D721Med (cell line): Measurements from ENCODE around the gene DPF1.

Experiments used
- DNase-seq: peaks from one replicate; pipeline ENCODE4 v3.0.0; 2011; ENCODE audit warnings: low spot score; ENCODE audit not compliant: insufficient read length
- FAIRE-seq: peaks from 2 replicates; lab custom pipeline; 2011; peaks lifted over from hg19 to GRCh38; lab: Jason Lieb, UNC
- TF ChIP-seq, protein P1 (sequence below): IDR thresholded peaks from 2 replicates; pipeline ENCODE4 v1.5.1; 2012; ENCODE audit warnings: mild to moderate bottlenecking, control low read depth; ENCODE audit not compliant: insufficient read depth; ENCODE audit errors: missing control alignments

Gene DPF1

DNA sequence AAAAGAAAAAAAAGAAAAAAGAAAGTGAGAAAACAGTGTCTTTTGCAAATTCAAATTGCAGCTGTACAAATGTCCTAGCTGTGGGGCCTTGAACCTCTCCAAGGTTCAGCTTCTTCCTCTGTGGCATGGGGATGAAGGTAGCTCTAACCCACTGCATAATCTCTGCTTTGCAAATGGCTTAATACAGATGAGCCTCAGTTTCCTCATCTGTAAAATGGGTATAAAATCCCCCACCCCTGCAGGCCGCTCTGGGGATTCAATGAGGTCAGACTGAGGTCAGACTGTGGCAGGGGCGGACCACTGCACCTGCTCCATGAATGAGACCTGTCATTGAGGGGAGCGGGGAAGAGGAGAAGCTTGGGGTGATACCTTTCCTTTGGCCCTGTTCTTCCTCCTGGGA, 5.8 kb downstream of the DPF1 start:
- no peak for DNase-seq
- no peak for FAIRE-seq
- TF ChIP-seq, protein P1, sequence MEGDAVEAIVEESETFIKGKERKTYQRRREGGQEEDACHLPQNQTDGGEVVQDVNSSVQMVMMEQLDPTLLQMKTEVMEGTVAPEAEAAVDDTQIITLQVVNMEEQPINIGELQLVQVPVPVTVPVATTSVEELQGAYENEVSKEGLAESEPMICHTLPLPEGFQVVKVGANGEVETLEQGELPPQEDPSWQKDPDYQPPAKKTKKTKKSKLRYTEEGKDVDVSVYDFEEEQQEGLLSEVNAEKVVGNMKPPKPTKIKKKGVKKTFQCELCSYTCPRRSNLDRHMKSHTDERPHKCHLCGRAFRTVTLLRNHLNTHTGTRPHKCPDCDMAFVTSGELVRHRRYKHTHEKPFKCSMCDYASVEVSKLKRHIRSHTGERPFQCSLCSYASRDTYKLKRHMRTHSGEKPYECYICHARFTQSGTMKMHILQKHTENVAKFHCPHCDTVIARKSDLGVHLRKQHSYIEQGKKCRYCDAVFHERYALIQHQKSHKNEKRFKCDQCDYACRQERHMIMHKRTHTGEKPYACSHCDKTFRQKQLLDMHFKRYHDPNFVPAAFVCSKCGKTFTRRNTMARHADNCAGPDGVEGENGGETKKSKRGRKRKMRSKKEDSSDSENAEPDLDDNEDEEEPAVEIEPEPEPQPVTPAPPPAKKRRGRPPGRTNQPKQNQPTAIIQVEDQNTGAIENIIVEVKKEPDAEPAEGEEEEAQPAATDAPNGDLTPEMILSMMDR: no peak

DNA sequence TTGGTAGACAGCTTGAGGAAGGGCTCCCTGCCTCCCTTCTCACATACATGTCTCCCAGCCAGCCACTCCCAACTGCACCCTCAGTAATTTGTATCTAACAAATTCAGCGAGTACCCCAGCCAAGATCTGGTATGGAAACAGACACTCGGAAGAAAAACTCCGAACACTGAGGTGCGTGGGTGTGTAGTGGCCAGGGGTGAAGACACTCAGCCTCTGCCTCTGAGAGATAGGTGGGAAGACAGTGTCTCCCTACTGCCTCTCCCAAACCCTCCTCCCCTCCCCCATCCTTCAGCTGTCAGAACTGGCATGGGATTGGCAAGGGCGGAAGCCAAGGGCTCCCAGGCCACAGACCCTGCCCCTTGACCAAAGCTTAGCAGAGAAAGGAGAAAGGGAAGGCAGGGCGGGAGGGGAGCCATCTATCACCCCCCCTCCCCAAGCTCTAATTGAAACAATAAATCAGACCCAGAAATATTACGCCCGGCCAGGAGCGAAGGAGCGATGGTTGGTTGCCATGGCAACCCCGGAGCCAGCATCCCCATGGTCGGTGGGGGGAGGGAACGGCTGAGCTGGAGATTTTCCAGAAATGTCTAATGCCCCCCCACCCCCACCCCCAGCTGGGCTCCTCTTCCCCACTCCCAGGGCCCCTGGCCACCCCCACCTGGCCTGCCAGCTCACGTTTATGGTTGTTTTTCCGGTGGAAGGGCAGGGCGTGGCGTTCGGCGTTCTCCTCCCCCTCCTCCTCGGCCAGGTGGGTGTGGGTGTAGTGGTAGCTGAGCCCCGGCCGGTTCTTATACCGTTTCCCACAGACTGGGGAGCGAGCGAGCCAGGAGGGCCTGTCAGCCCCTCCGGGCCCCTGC, 7.0 kb downstream of the DPF1 start:
- no peak for DNase-seq
- FAIRE-seq: no peak
- TF ChIP-seq, protein P1: no peak

DNA sequence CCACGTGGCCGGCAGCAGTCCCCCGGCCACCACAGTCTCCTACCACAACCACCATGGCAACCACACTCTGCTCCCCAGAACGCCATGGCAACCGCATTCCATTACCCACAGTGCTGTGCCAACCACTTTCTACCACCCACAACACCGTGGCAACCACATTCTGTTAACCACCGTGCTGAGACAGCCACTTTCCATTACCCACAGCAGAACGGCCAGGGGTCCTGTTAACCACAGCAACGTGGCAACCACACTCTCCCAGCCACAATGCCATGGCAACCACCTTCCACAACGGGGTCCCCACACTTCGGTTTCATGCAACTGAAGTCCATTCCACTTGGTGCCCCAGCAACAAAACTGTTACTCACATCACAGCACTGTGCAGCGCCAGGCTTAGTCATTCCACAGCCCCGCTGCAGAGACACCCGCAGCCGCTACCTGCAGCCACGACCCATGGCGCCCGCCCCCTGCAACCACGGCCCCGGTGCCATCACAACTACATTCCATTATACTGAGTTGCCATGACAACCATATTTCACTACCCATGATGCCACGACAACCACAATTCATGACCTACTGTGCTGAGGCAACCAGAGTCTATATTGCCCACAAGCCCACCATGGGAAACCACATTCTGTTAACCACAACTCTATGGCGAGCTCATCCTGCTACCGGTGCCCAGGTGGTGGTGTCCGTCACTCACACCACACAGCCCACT, 10.0 kb downstream of the DPF1 start:
- DNase-seq (no peak), FAIRE-seq (no peak)
- TF ChIP-seq, protein P1: no peak

DNA sequence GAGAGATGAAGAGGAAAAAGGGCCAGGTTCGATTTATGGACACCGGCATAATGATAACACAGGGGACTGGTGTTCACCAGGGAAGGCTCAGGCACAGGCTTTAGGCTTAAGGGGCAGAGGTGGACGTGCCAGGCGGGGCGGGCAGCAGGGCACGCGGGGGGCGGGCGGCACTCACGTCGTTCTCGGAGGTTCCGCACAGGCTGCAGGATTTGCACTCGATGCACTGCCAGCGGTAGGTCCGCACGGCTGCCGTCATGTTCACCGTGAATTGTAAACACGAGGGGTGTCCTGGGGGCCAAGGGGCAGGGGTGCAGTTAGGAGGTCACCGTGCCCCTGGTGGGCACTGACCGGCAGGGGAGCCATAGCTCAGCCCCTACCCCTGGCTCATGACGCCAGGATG, 10.6 kb downstream of the DPF1 start:
- no peak for FAIRE-seq
- DNase-seq: no peak
- TF ChIP-seq, protein P1: no peak

DNA sequence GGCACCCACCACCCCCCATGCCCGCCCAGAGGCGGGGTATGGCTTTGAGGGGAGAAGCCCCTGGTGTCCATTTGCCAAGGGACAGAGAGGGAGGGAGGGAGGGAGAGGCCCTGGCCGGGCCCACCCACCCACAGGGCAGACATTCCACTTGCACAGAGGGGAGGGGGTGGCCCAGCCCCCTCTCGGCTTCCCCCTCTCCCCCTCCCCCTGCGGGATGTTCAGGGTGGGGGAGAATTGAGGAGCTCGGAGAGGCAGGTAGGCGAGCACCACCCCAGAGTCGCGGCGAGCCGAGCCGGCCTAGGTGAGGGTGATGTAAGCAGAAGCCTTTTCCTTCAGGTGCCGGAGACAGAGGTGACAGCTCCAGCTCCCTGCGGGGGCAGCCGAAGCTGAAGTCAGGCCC, 12.3 kb downstream of the DPF1 start:
- TF ChIP-seq, protein P1: no peak
- no peak for FAIRE-seq
- DNase-seq: no peak

DNA sequence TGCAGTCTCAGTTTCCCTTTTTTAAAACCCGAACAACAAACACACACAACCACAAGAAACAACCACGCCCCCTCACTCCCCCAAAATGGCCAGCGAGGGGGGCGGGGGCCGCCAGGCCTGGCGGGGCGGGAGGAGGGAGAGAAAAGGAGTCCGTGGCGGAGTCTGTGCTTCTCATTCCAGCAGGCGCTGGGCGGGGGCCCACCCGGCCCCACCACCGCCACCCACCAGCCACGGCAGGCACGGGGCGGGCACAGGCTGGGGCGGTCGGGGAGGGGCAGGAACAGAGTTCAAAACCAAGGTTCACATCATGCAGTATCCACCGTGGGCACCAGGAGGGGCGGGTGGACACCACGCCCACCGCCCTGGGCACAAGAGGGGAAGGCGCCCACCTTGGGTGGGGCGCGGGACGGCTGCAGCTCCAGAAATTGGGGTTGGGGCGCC, 12.9 kb downstream of the DPF1 start:
- TF ChIP-seq, protein P1: no peak
- no peak for FAIRE-seq
- DNase-seq: no peak
